Stimulated activated CD8-positive, alpha-beta memory T cell treated with anti-CD3 and anti-CD28 coated beads, Interleukin-12 subunit alpha, Interleukin-12 subunit beta, amount 100 ng/mL, for 4 hours (primary cell): ENCODE data around the gene PEAR1.
A peak's percentile ranks its signal among the peaks of the same experiment; 100 is the strongest.

ENCODE experiments used
- DNase-seq: peaks from one replicate; pipeline ENCODE4 v3.0.0-alpha.2; 2020; ENCODE audit warnings: low read depth

PEAR1 gene

GRCh38 chr1:156893048-156893953 is at the start of gene PEAR1:
Gene PEAR1 (plus strand): TSS chr1:156893718. CDS start chr1:156903927, 10,209 bp downstream.
- no peak for DNase-seq

- DNase-seq: no peak
Observed at GRCh38 chr1:156844102-156844501, 49.4 kb upstream of the PEAR1 start.

- no peak for DNase-seq
Observed at GRCh38 chr1:156844638-156845037, 48.9 kb upstream of the PEAR1 start.

- DNase-seq: no peak
Observed at GRCh38 chr1:156845055-156845952, 48.2 kb upstream of the PEAR1 start.

- no peak for DNase-seq
Observed at GRCh38 chr1:156845953-156846545, 47.5 kb upstream of the PEAR1 start.

GRCh38 chr1:156846643-156847042 is 46.9 kb upstream of the PEAR1 start:
- no peak for DNase-seq

- no peak for DNase-seq
Observed at GRCh38 chr1:156847591-156848460, 45.7 kb upstream of the PEAR1 start.

- no peak for DNase-seq
Observed at GRCh38 chr1:156848461-156849150, 44.9 kb upstream of the PEAR1 start.

GRCh38 chr1:156849151-156849496 is 44.4 kb upstream of the PEAR1 start:
- DNase-seq: no peak

- DNase-seq: no peak
Observed at GRCh38 chr1:156851779-156852417, 41.6 kb upstream of the PEAR1 start.

GRCh38 chr1:156852418-156852874 is 41.1 kb upstream of the PEAR1 start:
- DNase-seq: no peak

- no peak for DNase-seq
Observed at GRCh38 chr1:156853761-156854160, 39.8 kb upstream of the PEAR1 start.

- DNase-seq: no peak
Observed at GRCh38 chr1:156854634-156855033, 38.9 kb upstream of the PEAR1 start.

- DNase-seq: no peak
Observed at GRCh38 chr1:156856282-156856785, 37.2 kb upstream of the PEAR1 start.

GRCh38 chr1:156857532-156857931 is 36.0 kb upstream of the PEAR1 start:
- no peak for DNase-seq

- DNase-seq: no peak
Observed at GRCh38 chr1:156858555-156858956, 35.0 kb upstream of the PEAR1 start.

- DNase-seq: no peak
Observed at GRCh38 chr1:156858959-156859522, 34.5 kb upstream of the PEAR1 start, which contains the start of gene INSRR. Gene INSRR (minus strand): TSS chr1:156859117. CDS start chr1:156858621, 496 bp downstream.

GRCh38 chr1:156859523-156860112 is 33.9 kb upstream of the PEAR1 start:
- DNase-seq: no peak

GRCh38 chr1:156860113-156860627 is 33.3 kb upstream of the PEAR1 start:
- peak; percentile 48 for DNase-seq
